ENCODE data around the gene BRINP3. TPM values are rescaled to one million over a fixed set of nuclear protein-coding genes. Genes with fewer than 3 reads are reported as not detected.

BRINP3 gene
- total RNA-seq, 1 donor from 2014 or later, result 0.77 TPM

DNA sequence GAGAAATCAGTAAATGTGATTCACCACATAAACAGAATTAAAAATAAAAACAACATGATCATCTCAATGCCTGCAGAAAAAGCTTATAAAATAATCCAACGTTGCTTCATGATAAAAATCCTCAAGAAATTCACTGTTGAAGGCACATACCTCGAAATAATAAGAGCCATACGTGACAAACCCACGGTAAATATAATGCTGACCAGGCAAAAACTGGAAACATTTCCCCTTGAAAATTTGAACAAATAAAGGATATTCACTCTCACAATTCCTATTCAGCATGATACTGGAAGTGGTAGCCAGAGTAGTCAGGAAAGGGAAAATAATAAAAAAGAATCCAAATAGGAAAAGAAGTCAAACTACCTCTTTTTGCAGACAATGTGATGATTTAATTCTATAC, 148.8 kb downstream of the BRINP3 start:
- TF ChIP-seq, protein P1, sequence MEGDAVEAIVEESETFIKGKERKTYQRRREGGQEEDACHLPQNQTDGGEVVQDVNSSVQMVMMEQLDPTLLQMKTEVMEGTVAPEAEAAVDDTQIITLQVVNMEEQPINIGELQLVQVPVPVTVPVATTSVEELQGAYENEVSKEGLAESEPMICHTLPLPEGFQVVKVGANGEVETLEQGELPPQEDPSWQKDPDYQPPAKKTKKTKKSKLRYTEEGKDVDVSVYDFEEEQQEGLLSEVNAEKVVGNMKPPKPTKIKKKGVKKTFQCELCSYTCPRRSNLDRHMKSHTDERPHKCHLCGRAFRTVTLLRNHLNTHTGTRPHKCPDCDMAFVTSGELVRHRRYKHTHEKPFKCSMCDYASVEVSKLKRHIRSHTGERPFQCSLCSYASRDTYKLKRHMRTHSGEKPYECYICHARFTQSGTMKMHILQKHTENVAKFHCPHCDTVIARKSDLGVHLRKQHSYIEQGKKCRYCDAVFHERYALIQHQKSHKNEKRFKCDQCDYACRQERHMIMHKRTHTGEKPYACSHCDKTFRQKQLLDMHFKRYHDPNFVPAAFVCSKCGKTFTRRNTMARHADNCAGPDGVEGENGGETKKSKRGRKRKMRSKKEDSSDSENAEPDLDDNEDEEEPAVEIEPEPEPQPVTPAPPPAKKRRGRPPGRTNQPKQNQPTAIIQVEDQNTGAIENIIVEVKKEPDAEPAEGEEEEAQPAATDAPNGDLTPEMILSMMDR (conservative IDR thresholded peaks at IDR 0.05), result no peak
- no peaks in the 10 kb centered on the region for H3K36me3 Mint-ChIP-seq (ENCODE audit: low read depth)
- H3K9me3 Mint-ChIP-seq, result peaks cover 7% of the 10 kb centered on the region
- no peak for DNase-seq (ENCODE audit: low read depth, low spot score)
- H3K27ac Mint-ChIP-seq (ENCODE audit: unreplicated experiment), result no peak overlapping the region
- no peaks in the 10 kb centered on the region for H3K4me1 Mint-ChIP-seq
- H3K27me3 Mint-ChIP-seq (ENCODE audit: low read depth), result no peaks in the 10 kb centered on the region
- H3K4me3 Mint-ChIP-seq, result no peak overlapping the region

- Mint-ChIP-seq H3K27me3 (ENCODE audit: low read depth) (no peaks in the 10 kb centered on the region), H3K4me3 (no peak overlapping the region), H3K9me3 (peaks cover 7% of the 10 kb centered on the region), H3K36me3 (ENCODE audit: low read depth) (no peaks in the 10 kb centered on the region), H3K4me1 (no peaks in the 10 kb centered on the region), H3K27ac (ENCODE audit: unreplicated experiment) (no peak overlapping the region)
- TF ChIP-seq, protein P1 (conservative IDR thresholded peaks at IDR 0.05), result no peak
- no peak for DNase-seq (ENCODE audit: low read depth, low spot score)
These were observed 149.3 kb downstream of the BRINP3 start for GRCh38 chr1:190328361-190328760.

DNA sequence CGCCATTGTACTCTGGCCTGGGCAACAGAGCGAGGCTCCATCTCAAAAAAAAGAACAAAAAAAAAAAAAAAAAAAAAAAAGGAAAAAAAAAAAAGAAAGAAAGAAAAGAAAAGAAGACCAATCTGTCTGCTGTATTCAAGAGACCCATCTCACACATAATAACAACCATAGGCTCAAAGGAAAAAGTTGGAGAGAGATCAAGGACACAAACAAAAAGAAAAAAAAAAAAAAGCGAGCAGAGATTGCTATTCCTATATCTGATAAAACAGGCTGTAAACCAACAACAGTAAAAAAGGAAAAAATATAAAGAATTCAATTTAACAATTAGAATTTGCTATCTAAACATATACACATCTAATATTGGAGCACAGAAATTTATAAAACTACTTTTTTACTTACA, 150.4 kb downstream of the BRINP3 start:
- Mint-ChIP-seq H3K27ac (ENCODE audit: unreplicated experiment) (no peak overlapping the region), H3K27me3 (ENCODE audit: low read depth) (no peaks in the 10 kb centered on the region)
- TF ChIP-seq, protein P1 (conservative IDR thresholded peaks at IDR 0.05), result no peak

DNA sequence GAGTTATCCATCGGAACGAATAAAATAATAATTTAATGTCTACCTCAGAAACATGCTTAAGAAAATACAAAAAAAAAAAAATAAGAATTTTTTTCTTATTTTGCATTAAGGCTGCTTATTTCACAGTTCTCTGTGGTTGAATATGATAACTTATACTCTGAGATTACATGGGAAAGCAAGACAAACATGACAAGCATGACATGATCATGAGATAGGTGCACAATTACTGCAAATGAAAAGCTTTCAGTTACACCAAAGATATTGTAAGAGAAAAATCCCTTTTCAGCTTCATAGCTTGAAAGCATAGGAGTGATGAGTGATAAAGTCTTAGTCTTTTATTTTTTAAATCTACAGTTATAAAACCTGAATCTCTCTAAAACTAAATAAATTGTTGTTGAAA, 154.1 kb downstream of the BRINP3 start:
- Mint-ChIP-seq H3K9me3 (no peaks in the 10 kb centered on the region), H3K4me3 (no peak overlapping the region), H3K27me3 (ENCODE audit: low read depth) (no peaks in the 10 kb centered on the region), H3K27ac (ENCODE audit: unreplicated experiment) (no peak overlapping the region), H3K4me1 (no peaks in the 10 kb centered on the region), H3K36me3 (ENCODE audit: low read depth) (no peaks in the 10 kb centered on the region)
- TF ChIP-seq, protein P1 (conservative IDR thresholded peaks at IDR 0.05), result no peak
- DNase-seq (ENCODE audit: low read depth, low spot score), result no peak

More for the DNA sequence above, 150.4 kb downstream of the BRINP3 start:
- H3K4me3 Mint-ChIP-seq, result no peak overlapping the region
- no peak for DNase-seq (ENCODE audit: low read depth, low spot score)
- H3K9me3 Mint-ChIP-seq, result peaks cover 7% of the 10 kb centered on the region
- H3K36me3 Mint-ChIP-seq (ENCODE audit: low read depth), result no peaks in the 10 kb centered on the region
- no peaks in the 10 kb centered on the region for H3K4me1 Mint-ChIP-seq

GRCh38 chr1:190322274-190322673, 155.4 kb downstream of the BRINP3 start:
- H3K27me3 Mint-ChIP-seq (ENCODE audit: low read depth), result no peaks in the 10 kb centered on the region

More at GRCh38 chr1:190322274-190322673, 155.4 kb downstream of the BRINP3 start:
- Mint-ChIP-seq H3K4me3 (no peak overlapping the region), H3K27ac (ENCODE audit: unreplicated experiment) (no peak overlapping the region), H3K4me1 (no peaks in the 10 kb centered on the region), H3K36me3 (ENCODE audit: low read depth) (no peaks in the 10 kb centered on the region), H3K9me3 (no peaks in the 10 kb centered on the region)
- TF ChIP-seq, protein P1 (conservative IDR thresholded peaks at IDR 0.05), result no peak
- no peak for DNase-seq (ENCODE audit: low read depth, low spot score)

Measured in neural crest cell (in vitro differentiated cells).